Measurements from ENCODE around the gene OBSL1.

Gene OBSL1

GRCh38 chr2:219562049-219563020 is 9.0 kb downstream of the OBSL1 start:
- peaks cover 27 to 95% of the 10 kb centered on the region in 2 donors for H3K36me3 ChIP-seq (replicated peaks in 1 of 2; ENCODE audit: control insufficient read depth in 2 of 2, insufficient read depth in 2 of 2, low read length in 2 of 2)
- H3K18ac ChIP-seq (ENCODE audit: low read length) = peak overlapping the region; percentile 33
- no peak overlapping the region for H2AK5ac ChIP-seq (ENCODE audit: low read depth, low read length)
- peaks cover 0 to 10% of the 10 kb centered on the region in 2 donors for H3K4me1 ChIP-seq (ENCODE audit: control insufficient read depth in 2 of 2, insufficient read depth in 1 of 2, low read depth in 1 of 2, low read length in 2 of 2)
- H3K4me2 ChIP-seq (ENCODE audit: insufficient read depth, low read length, poor library complexity, severe bottlenecking) = no peak overlapping the region
- H2BK15ac ChIP-seq (ENCODE audit: low read length) = no peak overlapping the region
- whole genome bisulfite sequencing, 2 donors (ENCODE audit: extremely low coverage in 2 of 2, insufficient read length in 2 of 2, insufficient replicate concordance in 1 of 2) = no CpG with 5 or more reads among the region's 35 CpGs
- H4K91ac ChIP-seq (ENCODE audit: low read depth, low read length, poor library complexity) = no peak overlapping the region
- H3K4me3 ChIP-seq (ENCODE audit: low read length in 2 of 2) = no peak overlapping the region
- DNase-seq (ENCODE audit: low spot score) = no peak
- no peak overlapping the region for H3K4ac ChIP-seq (ENCODE audit: low read length)
- H2BK12ac ChIP-seq (ENCODE audit: low read length) = no peak overlapping the region
- no peaks in the 10 kb centered on the region for H3K27me3 ChIP-seq (ENCODE audit: control insufficient read depth in 3 of 3, insufficient read depth in 3 of 3, low read depth in 1 of 3, low read length in 3 of 3)
- peak overlapping the region; percentile 94 for H3K23ac ChIP-seq (ENCODE audit: low read depth, low read length, poor library complexity)
- H2BK120ac ChIP-seq (ENCODE audit: low read depth, low read length) = no peak overlapping the region
- no peak overlapping the region for H4K8ac ChIP-seq (ENCODE audit: low read depth, low read length)
- no peak overlapping the region for H3K14ac ChIP-seq (ENCODE audit: low read length)
- peaks cover 0 to 2% of the 10 kb centered on the region in 2 donors for H3K9me3 ChIP-seq (replicated peaks in 1 of 2; ENCODE audit: control insufficient read depth in 2 of 2, insufficient read depth in 1 of 2, low read depth in 1 of 2, low read length in 2 of 2)
- H2AFZ ChIP-seq (ENCODE audit: low read length) = no peak overlapping the region
- H3K79me1 ChIP-seq (ENCODE audit: low read depth, low read length) = peaks cover 4% of the 10 kb centered on the region
- no peak overlapping the region for H3K27ac ChIP-seq (replicated peaks; ENCODE audit: low read length)
- peak overlapping the region; percentile 37 for H3K9ac ChIP-seq (ENCODE audit: low read depth, low read length, poor library complexity)
- peak overlapping the region; percentile 28 for H2BK5ac ChIP-seq (ENCODE audit: low read length)

DNA sequence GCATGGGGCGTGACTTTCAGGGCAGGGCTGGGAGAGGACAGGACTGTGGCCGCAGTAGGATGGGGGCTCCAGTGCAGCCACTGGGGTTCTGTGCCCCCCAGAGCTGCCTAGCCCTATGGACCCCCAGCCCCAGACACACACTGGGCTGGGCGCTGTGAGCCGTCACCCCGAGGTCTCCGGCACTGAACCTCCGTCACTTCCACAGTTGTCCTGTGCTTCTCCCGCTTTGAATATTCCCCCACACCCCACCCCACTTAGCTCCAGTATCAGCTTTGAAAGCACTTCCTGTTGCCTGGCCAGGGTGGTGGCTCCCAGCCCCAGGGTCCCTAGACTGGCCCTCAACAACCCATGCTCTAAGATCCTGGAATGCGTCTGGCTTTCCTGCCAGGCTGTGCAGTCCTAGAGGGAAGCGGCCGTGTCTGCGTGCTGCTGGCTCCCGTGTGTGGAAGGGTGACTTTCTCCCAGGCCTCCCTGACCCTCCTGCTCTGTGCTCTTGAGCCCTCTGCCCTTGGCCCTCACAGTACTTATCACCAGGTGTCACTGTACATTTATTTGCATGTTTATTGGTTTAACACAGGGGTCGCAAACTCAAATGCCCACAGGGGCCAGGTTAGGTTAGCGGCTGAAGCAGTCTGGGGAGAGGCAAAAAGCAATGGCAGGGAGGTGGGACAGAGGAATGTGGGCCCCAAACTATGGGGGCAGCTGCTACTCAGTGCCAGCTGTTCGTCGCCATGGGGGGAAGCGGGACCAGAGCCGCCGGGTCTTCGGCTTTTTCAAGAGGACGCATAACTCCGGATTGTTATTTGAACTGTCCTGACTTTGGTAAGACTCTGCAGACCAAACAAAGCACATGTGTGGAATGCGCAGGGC is 9.9 kb downstream of the OBSL1 start:
- peaks cover 0 to 2% of the 10 kb centered on the region in 2 donors for H3K9me3 ChIP-seq (replicated peaks in 1 of 2; ENCODE audit: control insufficient read depth in 2 of 2, insufficient read depth in 1 of 2, low read depth in 1 of 2, low read length in 2 of 2)
- no peak overlapping the region for H3K27ac ChIP-seq (replicated peaks; ENCODE audit: low read length)
- no peak overlapping the region for H4K8ac ChIP-seq (ENCODE audit: low read depth, low read length)
- no peak overlapping the region for H2AFZ ChIP-seq (ENCODE audit: low read length)
- no peak overlapping the region for H3K9ac ChIP-seq (ENCODE audit: low read depth, low read length, poor library complexity)
- no peak for DNase-seq (ENCODE audit: low spot score)
- no peaks in the 10 kb centered on the region for H3K27me3 ChIP-seq (ENCODE audit: control insufficient read depth in 3 of 3, insufficient read depth in 3 of 3, low read depth in 1 of 3, low read length in 3 of 3)
- H2BK15ac ChIP-seq (ENCODE audit: low read length) = no peak overlapping the region
- no peak overlapping the region for H4K91ac ChIP-seq (ENCODE audit: low read depth, low read length, poor library complexity)
- H2AK5ac ChIP-seq (ENCODE audit: low read depth, low read length) = no peak overlapping the region
- H3K36me3 ChIP-seq (replicated peaks in 1 of 2; ENCODE audit: control insufficient read depth in 2 of 2, insufficient read depth in 2 of 2, low read length in 2 of 2) = peaks cover 20 to 95% of the 10 kb centered on the region in 2 donors
- H3K23ac ChIP-seq (ENCODE audit: low read depth, low read length, poor library complexity) = peak overlapping the region; percentile 56
- no peak overlapping the region for H2BK12ac ChIP-seq (ENCODE audit: low read length)
- peaks cover 0 to 10% of the 10 kb centered on the region in 2 donors for H3K4me1 ChIP-seq (ENCODE audit: control insufficient read depth in 2 of 2, insufficient read depth in 1 of 2, low read depth in 1 of 2, low read length in 2 of 2)
- H3K4me2 ChIP-seq (ENCODE audit: insufficient read depth, low read length, poor library complexity, severe bottlenecking) = no peak overlapping the region
- no peak overlapping the region for H3K4ac ChIP-seq (ENCODE audit: low read length)
- no peak overlapping the region for H3K4me3 ChIP-seq (ENCODE audit: low read length in 2 of 2)
- H3K79me1 ChIP-seq (ENCODE audit: low read depth, low read length) = peaks cover 4% of the 10 kb centered on the region
- H3K18ac ChIP-seq (ENCODE audit: low read length) = no peak overlapping the region
- no peak overlapping the region for H2BK120ac ChIP-seq (ENCODE audit: low read depth, low read length)
- H3K14ac ChIP-seq (ENCODE audit: low read length) = no peak overlapping the region
- H2BK5ac ChIP-seq (ENCODE audit: low read length) = no peak overlapping the region
- WGBS, 2 donors (ENCODE audit: extremely low coverage in 2 of 2, insufficient read length in 2 of 2, insufficient replicate concordance in 1 of 2) = no CpG with 5 or more reads among the region's 24 CpGs

DNA sequence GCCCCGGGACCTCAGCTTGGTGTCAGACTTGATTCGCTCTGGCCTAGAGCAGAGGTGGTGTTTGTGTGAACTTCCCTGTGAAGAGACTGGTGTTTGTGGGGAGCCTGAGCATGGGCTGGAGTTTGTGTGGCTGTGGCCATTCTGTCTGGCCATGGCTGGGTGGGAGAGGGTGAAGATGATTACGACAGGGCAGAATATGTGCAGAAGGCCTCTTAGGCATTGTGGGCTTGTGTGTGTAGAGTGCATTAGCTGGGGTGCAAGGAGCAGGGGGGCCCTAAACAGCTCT is 10.5 kb downstream of the OBSL1 start:
- Histone ChIP-seq H2BK5ac (ENCODE audit: low read length) (no peak overlapping the region), H3K27ac (replicated peaks; ENCODE audit: low read length) (no peak overlapping the region), H3K23ac (ENCODE audit: low read depth, low read length, poor library complexity) (peak overlapping the region; percentile 56), H3K4me1 (ENCODE audit: control insufficient read depth in 2 of 2, insufficient read depth in 1 of 2, low read depth in 1 of 2, low read length in 2 of 2) (peaks cover 0 to 10% of the 10 kb centered on the region in 2 donors), H2BK12ac (ENCODE audit: low read length) (no peak overlapping the region), H2AFZ (ENCODE audit: low read length) (no peak overlapping the region), H3K79me1 (ENCODE audit: low read depth, low read length) (peaks cover 6% of the 10 kb centered on the region), H3K4me3 (ENCODE audit: low read length in 2 of 2) (no peak overlapping the region), H3K4me2 (ENCODE audit: insufficient read depth, low read length, poor library complexity, severe bottlenecking) (no peak overlapping the region), H3K18ac (ENCODE audit: low read length) (peak overlapping the region; percentile 75), H2AK5ac (ENCODE audit: low read depth, low read length) (peak overlapping the region; percentile 68), H3K27me3 (ENCODE audit: control insufficient read depth in 3 of 3, insufficient read depth in 3 of 3, low read depth in 1 of 3, low read length in 3 of 3) (no peaks in the 10 kb centered on the region), H3K4ac (ENCODE audit: low read length) (no peak overlapping the region), H4K8ac (ENCODE audit: low read depth, low read length) (no peak overlapping the region), H3K9me3 (replicated peaks in 1 of 2; ENCODE audit: control insufficient read depth in 2 of 2, insufficient read depth in 1 of 2, low read depth in 1 of 2, low read length in 2 of 2) (peaks cover 0 to 2% of the 10 kb centered on the region in 2 donors), H4K91ac (ENCODE audit: low read depth, low read length, poor library complexity) (no peak overlapping the region), H3K9ac (ENCODE audit: low read depth, low read length, poor library complexity) (no peak overlapping the region), H2BK15ac (ENCODE audit: low read length) (no peak overlapping the region), H2BK120ac (ENCODE audit: low read depth, low read length) (no peak overlapping the region), H3K14ac (ENCODE audit: low read length) (no peak overlapping the region), H3K36me3 (replicated peaks in 1 of 2; ENCODE audit: control insufficient read depth in 2 of 2, insufficient read depth in 2 of 2, low read length in 2 of 2) (peaks cover 23 to 94% of the 10 kb centered on the region in 2 donors)
- WGBS, 2 donors (ENCODE audit: extremely low coverage in 2 of 2, insufficient read length in 2 of 2, insufficient replicate concordance in 1 of 2) = no CpG with 5 or more reads among the region's 3 CpGs
- no peak for DNase-seq (ENCODE audit: low spot score)
